ENCODE data around the gene ZDHHC8.

DNA sequence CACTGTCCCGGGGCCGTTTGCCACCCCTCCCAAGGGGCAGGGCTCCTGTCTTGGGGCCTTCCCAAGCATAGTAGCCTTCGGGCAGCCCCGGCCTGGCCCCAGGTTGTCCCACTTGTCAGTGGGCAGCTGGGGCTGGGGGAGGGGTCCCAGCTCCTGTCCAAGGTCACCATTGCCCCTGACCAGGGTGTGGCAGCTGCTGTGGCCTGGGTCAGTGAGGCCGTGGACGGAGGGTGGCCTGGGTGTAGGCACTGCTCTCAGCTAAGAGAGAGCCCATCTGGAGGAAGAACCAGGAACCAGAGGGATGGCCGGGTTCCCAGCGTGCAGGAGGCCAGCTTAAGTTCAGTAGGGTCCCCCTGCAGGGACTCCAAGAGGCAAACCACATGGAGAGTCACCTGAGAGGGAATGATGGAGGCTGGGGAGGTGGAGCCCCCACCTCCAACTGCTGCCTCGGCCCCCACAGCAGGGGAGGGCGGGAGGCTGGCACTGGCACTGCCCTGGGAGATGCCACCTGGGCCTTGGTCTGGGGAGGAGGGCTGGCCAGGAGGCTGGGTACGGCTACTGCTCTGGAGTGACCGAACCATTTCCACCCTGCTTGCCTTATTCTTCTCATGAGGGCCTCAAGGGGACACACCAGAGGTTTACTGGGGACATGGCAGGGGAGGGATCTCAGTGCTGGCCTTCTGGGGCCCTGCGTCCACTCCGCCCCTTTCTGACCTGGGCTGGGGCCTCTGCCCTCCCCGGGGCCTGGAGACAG is 26.0 kb downstream of the ZDHHC8 start:
- TF ChIP-seq CTCF (IDR thresholded peaks at IDR 0.05) (no peak), POLR2A (IDR thresholded peaks at IDR 0.05) (no peak)
